HepG2 (cell line): ENCODE results near the gene PRMT5. TPM values are rescaled to one million over a fixed set of nuclear protein-coding genes. Genes with fewer than 3 reads are reported as not detected.

Experiments used
- CHCHD3 ChIP-seq: sonication (generic); formaldehyde crosslinking; IDR thresholded peaks from 2 replicates; pipeline ENCODE4 v1.8.0; 2022; ENCODE audit warnings: mild to moderate bottlenecking, missing genetic modification reagents, moderate library complexity
- SOX13 ChIP-seq, 3 experiments: fragments of 450-650 bp in 1 of 3; sonication (generic) in 1 of 3; formaldehyde crosslinking in 1 of 3; IDR thresholded peaks in 2 of 3; conservative IDR thresholded peaks in 1 of 3; 2 replicates each; pipeline versions ENCODE4 v1.5.0 to v1.6.1; 2016 to 2020; ENCODE audit warnings: antibody characterized with exemption in 1 of 3, mild to moderate bottlenecking in 1 of 3, missing compliant biosample characterization in 1 of 3, missing genetic modification reagents in 1 of 3, moderate library complexity in 1 of 3
- SPEN ChIP-seq: sonication (generic); formaldehyde crosslinking; IDR thresholded peaks from 2 replicates; pipeline ENCODE4 v1.5.1; 2020; ENCODE audit warnings: low read depth, mild to moderate bottlenecking, missing genetic modification reagents
- TAF1 ChIP-seq: sonication (generic); formaldehyde crosslinking; IDR thresholded peaks from 2 replicates; pipeline ENCODE4 v1.4.0; 2020; ENCODE audit warnings: missing genetic modification reagents
- THAP9 ChIP-seq: sonication (generic); formaldehyde crosslinking; IDR thresholded peaks from 2 replicates; pipeline ENCODE4; 2020; ENCODE audit warnings: missing genetic modification reagents, mild to moderate bottlenecking, borderline replicate concordance
- UBTF ChIP-seq: sonication (generic); formaldehyde crosslinking; IDR thresholded peaks from 2 replicates; pipeline ENCODE4 v1.4.0; 2020; ENCODE audit warnings: mild to moderate bottlenecking, missing genetic modification reagents
- ZFP37 ChIP-seq: sonication (generic); formaldehyde crosslinking; IDR thresholded peaks from 2 replicates; pipeline ENCODE4 v1.4.0; 2020; ENCODE audit warnings: missing genetic modification reagents, borderline replicate concordance
- ZNF343 ChIP-seq: sonication (generic); formaldehyde crosslinking; IDR thresholded peaks from 2 replicates; pipeline ENCODE4 v1.4.0; 2020; ENCODE audit warnings: mild to moderate bottlenecking, missing genetic modification reagents
- ZNF430 ChIP-seq: sonication (generic); formaldehyde crosslinking; IDR thresholded peaks from 2 replicates; pipeline ENCODE4 v1.9.0; 2021; ENCODE audit warnings: mild to moderate bottlenecking, missing genetic modification reagents
- ZNF558 ChIP-seq: sonication (generic); formaldehyde crosslinking; IDR thresholded peaks from 2 replicates; pipeline ENCODE4 v1.9.0; 2022; ENCODE audit warnings: mild to moderate bottlenecking, missing genetic modification reagents, borderline replicate concordance
- ZNF574 ChIP-seq: sonication (generic); formaldehyde crosslinking; IDR thresholded peaks from 2 replicates; pipeline ENCODE4 v1.4.0; 2020; ENCODE audit warnings: missing genetic modification reagents
- ZNF770 ChIP-seq: sonication (generic); formaldehyde crosslinking; IDR thresholded peaks from 2 replicates; pipeline ENCODE4 v1.5.0; 2020; ENCODE audit warnings: mild to moderate bottlenecking, missing genetic modification reagents
- ZZZ3 ChIP-seq: sonication (generic); formaldehyde crosslinking; IDR thresholded peaks from 2 replicates; pipeline ENCODE4 v1.4.0; 2020; ENCODE audit warnings: missing genetic modification reagents, mild to moderate bottlenecking, borderline replicate concordance
- polyA plus RNA-seq, 8 experiments: library from polyadenylated mRNA; depleted of rRNA in 3 of 8; stranded (reverse) in 7 of 8; unstranded in 1 of 8; fragments of >200 nt; fragmentation: Illumina TruSeq in 4 of 8; extraction: Trizol in 4 of 8; gene quantifications; 2 replicates each; pipeline versions ENCODE4 v1.2.1 to v1.2.3, GENCODE V29; 2011 to 2016; ENCODE audit warnings: low read depth in 4 of 8, missing spikeins in 1 of 8, mixed read lengths in 1 of 8; ENCODE audit not compliant: insufficient read depth in 1 of 8
- total RNA-seq, 5 experiments: library from RNA; depleted of rRNA; stranded (reverse); fragments of >200 nt; fragmentation: Illumina TruSeq; extraction: Trizol; gene quantifications; 2 replicates each; pipeline ENCODE4 v1.2.3, GENCODE V29; 2016; ENCODE audit warnings: low read depth in 1 of 5
- TF ChIP-seq, protein P1 (sequence below): IDR thresholded peaks from 2 replicates; pipeline ENCODE4 v1.6.1; 2016; ENCODE audit warnings: low read depth

PRMT5 gene
- total and polyA plus RNA-seq, 2 of the 13 experiments (the other 11 are each of a cell fraction or from before 2014, with no cell fraction given) = 210 to 354 TPM

- TF ChIP-seq THAP9 = peak; percentile 39; the same call in 1 of the 2 replicates
- TF ChIP-seq ZNF343 (CRISPR knock-in tag) = no peak
- TF ChIP-seq ZFP37 = no peak
- 0 out of 2 replicates have a peak, but pooled peaks have one; percentile 27 for TF ChIP-seq CHCHD3 (CRISPR knock-in tag)
- TF ChIP-seq ZNF558 (CRISPR knock-in tag) = no peak
- TF ChIP-seq, protein P1, sequence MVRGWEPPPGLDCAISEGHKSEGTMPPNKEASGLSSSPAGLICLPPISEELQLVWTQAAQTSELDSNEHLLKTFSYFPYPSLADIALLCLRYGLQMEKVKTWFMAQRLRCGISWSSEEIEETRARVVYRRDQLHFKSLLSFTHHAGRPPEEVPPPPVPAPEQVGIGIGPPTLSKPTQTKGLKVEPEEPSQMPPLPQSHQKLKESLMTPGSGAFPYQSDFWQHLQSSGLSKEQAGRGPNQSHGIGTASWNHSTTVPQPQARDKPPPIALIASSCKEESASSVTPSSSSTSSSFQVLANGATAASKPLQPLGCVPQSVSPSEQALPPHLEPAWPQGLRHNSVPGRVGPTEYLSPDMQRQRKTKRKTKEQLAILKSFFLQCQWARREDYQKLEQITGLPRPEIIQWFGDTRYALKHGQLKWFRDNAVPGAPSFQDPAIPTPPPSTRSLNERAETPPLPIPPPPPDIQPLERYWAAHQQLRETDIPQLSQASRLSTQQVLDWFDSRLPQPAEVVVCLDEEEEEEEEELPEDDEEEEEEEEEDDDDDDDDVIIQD (CRISPR knock-in tag) = no peak
- TF ChIP-seq ZNF574 = no peak
- TF ChIP-seq TAF1 = peak; percentile 15; the same call in 1 of the 2 replicates
- peak; percentile 76 for TF ChIP-seq SPEN (CRISPR knock-in tag)
- 0 out of 2 replicates have a peak, but pooled peaks have one; percentile 2 for TF ChIP-seq ZZZ3 (CRISPR knock-in tag)
- TF ChIP-seq ZNF770 (CRISPR knock-in tag) = no peak
- TF ChIP-seq ZNF430 = no peak
- peak; percentile 50; the same call in 1 of the 2 replicates for TF ChIP-seq UBTF (CRISPR knock-in tag)
- TF ChIP-seq SOX13 (IDR thresholded peaks at IDR 0.05) = no peak
- 0 out of 4 replicates have a peak, but pooled peaks have one; percentile 7 to 61 for TF ChIP-seq SOX13 (CRISPR knock-in tag; conservative IDR thresholded peaks at IDR 0.05 in 1 of 2, IDR thresholded peaks at IDR 0.05 in 1 of 2)
Measured at GRCh38 chr14:22974530-22975313, 45.5 kb upstream of the PRMT5 start (continued).
